Fibroblast of gingiva (primary cell): ENCODE data around the gene IGF1R.

ENCODE experiments used
- DNase-seq: peaks from one replicate; pipeline ENCODE4 v3.0.0-alpha.2; 2011; ENCODE audit warnings: low read depth

The IGF1R gene

DNA sequence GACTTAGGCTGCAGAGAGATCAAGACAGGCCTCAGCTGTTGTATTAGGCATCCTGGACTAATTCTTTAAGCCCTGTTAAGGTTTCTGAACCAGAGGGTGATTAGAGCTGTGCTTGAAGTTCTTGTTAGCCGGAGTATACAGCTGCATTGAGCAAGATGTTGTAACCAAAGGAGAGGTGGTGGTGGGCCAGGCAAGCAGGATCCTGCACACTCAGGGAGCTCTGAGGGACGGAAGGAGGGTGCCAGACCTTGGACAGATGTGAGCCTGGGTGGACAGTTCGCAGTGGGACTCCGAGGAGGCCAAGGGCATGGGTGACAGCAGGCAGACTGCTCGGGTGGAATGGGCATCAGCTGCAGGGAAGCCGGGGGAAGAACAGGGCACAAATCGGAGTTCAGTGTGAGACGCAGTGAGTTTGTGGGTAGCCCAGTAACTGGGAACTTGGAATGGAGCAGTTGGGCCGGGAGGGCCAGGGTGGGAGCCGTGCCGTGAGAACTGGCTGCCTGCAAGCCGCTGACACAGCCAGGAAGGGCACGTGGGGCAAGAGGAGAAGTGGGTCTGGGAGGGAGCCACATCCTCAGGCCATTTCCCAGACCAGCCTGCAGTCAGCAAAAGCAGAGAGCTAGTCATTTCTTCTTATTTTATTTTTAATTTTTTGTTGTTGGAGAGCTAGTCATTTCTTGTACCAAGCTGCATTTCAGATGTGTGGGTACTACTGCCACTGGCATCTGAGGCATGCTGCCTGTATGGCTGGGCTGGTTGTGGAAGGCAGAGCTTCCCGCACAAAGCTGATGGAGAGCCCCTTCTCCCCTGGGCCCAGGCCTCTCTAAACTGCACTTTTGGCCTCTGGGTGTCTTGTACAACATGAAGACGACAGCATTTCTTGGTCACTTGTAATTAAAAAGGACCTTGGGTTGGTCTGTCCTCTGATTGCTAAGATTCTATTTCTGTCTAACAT lies 298.2 kb downstream of the IGF1R start:
- DNase-seq, result peak; percentile 53

DNA sequence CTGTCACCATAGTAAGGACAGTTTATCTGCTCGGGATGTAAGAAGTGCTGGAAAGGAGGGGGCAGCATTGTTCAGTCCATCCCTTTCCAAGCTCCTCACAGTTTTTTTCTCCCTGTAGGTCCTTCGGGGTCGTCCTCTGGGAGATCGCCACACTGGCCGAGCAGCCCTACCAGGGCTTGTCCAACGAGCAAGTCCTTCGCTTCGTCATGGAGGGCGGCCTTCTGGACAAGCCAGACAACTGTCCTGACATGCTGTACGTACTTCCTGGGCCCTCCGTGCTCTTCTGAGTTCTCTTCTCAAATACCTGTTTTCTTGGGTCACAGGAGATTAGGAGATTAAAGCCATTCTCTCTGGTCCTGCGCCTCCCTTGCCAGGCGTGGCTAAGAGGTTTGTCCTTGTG lies 300.1 kb downstream of the IGF1R start:
- DNase-seq, result no peak

DNA sequence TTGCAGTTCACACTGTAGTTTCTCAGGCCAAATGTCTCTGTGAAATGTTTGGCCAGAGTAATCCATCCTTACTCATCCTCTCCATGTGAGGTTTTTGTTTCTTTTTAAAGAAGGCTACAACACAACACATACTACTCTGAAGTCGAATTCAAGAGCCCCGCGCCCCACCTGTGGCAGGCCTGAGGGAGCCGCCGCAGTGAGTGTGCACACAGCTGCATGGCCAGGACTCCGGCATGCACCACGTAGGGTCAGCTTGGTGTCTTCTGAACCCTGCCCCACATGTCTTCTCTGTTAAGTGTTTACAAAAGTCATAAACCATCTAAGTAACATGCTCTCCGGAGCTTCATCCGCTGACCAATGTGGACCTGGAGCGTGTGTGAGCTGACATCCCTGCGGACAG lies 300.6 kb downstream of the IGF1R start:
- DNase-seq, result no peak

DNA sequence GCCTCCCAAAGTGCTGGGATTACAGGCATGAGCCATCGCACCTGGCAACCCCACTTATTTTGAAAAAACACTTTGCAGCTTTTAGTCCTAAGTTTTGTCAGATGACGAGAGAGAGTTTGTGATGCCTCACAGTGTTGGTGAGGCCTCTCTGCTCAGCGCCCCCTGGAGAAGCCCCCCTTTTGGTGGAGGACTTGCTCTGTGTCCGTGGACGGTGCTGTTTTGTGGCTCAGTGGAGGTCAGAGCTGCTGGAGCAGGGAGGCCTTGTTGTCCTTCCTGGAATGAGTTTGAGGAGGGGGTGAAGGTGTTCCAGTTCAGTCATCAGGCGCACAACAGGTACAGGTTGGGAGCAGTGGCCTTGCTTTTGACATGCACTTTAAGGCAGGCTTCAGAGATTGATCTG lies 301.3 kb downstream of the IGF1R start:
- DNase-seq, result no peak

DNA sequence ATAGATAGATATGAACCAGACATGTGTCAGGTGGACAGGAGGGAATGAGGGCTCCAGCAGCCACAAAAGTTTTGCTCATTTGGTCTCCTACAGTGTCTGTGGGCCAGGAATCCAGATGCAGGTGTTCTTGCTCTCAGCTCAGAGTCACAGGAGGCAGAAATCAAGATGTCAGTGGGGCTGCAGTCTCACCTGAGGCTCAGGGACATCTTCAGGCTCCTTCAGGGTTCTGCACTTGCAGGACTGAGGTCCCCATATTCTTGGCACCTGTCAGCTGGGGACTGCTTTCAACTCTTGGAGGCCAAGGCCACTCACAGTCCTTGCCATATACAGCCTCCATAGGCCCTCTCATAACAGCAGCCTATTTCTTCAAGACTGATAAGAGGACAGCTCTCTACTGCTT lies 301.9 kb downstream of the IGF1R start:
- no peak for DNase-seq

DNA sequence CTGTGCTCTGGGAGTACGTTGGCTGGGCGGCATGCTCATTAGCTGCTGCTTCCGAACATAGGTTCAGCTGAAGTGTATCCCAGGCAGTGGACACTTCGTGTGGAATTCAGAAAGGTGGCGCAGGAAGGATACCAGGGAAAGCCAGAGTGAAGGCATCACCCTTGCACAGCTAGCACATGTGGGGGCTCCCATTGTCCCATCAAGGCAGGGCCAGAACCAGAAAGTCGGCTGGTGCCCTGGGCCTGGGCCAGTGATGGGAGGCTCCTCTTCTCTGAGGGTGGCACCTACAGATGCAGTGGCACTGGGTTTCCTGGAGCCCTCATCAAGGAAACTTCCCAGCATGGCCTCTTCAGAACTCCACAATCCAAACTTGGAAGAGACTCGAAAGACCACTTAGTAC lies 302.7 kb downstream of the IGF1R start:
- DNase-seq, result no peak

DNA sequence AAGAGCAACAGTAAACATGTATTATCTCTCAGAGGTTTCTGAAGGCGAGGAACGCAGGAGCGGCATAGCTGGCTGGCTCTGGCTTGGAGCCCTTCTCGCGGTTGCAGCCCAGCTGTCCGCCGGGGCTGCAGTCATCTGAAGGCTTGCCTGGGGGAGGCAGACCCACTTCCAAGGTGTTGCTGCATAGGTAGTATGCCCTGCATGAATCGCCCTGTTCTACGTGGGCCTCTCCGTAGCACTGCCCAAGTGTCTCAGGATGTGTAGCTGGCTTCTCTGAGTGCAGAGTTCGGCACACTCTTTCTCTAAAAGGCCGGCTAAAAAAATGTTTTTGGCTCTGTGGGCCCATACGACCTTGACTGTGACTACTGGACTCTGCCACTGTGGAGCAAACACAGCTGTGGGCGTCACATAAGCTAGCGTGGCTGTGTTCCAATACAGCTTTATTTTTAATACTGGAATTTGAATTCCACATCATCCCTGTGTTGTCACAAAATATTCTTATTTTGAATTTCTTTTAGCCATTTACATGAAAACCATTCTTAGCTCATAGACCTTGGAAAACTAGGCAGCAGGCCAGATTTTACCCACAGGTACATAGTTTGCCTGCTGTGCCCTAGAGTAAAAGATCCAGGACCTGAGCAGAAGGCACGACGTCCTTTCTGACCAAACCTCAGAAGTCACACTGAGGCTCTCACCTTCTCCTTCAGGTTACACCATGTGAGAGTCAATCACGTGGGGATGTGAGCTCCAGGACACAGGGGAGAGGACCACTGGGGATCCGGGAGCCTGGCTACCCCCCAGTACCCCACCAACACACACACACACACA lies 303.4 kb downstream of the IGF1R start:
- DNase-seq, result no peak

DNA sequence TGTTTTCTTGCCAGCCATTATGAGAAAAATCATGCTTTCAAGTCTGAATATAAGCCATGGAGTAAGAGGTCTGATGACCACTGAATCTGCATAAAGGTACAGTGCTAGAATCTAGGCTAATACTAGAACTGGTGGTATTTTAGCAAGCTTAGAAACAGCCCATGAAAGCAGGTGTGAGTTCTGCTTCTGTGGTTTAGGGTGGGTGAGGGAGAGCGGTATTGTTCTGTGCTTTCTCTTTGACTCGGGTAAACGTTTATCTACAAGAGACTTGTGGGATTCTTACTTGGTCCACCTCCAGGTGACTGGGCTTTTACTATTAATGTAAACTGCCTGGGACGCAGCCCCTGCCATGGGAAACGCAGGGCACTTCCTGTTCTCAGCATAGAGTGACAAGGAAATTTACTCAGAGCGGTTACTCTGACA lies 304.1 kb downstream of the IGF1R start:
- no peak for DNase-seq

DNA sequence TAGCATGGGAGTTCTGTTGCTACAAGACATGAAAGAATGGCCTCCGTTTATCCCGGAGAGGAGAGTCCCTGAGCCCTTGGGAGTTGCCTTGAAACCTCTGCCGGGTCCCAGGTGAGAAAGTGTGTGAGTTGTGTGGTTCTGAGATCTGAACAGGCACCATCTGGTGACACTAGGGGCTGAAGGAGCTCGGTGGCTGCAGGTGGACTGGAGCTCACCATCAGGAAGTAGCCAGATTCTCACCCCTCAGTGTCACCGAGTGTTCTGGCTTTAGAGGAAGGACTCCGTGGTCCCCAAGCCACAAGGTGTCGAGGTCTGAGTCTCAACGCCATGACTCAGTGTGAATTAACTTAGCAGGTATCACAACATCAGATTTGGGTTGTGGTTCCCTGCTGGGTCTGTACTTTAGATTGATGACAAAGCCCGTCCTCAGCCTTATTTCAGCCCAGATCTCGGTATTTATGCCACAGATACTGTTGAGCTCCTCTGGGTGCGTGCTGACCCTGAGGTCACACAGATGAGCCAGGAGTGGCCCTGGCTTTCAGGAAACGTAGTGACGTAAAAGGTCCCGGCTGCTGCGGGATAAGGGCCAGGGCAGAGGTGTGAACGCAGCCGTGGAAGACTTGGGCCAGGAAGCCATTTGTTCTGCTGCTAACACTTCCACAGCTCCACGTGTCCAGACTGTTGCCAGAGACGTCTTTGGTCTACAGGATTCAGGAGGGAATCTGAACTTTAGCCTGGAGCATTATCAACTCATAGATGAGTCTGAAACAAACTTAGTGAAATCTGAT lies 304.9 kb downstream of the IGF1R start:
- no peak for DNase-seq

DNA sequence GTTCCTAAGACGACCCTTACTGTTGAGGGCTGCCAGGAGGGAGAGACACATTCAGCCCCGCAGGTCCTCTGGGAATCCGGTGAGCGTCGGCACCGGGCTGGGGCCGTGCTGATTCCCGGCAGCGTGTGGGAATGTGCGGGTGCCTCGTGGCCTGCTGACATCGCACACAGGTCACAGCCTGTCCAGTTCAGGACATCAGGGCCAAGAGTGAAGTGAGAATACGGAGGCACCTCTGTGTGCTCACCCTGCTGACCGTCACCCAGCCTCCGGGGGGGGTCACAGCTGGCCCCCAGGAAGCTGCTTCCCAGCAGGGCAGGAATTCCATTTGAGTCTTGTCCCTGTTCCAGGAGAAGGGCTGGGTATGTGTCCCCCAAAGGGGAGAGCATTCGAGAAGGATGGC lies 305.6 kb downstream of the IGF1R start:
- no peak for DNase-seq

DNA sequence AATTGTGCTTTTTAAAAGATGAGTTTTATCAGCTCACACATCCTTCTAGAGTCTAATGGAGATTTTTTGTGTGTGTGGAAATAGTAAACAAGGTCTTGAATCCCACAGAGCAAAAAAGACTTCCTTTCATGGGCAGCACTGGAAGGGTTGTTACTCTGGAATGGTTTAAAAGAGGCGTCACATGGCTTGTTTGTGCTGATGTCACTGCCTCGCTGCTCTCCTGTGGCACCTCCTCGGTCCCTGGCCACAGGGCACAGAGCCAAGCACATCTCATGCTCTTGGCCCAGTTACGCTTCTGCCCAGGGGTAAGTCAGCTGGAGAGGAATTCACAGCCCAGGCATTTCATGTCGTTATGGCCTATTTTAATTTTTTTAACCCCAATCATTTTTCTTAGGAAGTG lies 306.1 kb downstream of the IGF1R start:
- peak; percentile 95 for DNase-seq

DNA sequence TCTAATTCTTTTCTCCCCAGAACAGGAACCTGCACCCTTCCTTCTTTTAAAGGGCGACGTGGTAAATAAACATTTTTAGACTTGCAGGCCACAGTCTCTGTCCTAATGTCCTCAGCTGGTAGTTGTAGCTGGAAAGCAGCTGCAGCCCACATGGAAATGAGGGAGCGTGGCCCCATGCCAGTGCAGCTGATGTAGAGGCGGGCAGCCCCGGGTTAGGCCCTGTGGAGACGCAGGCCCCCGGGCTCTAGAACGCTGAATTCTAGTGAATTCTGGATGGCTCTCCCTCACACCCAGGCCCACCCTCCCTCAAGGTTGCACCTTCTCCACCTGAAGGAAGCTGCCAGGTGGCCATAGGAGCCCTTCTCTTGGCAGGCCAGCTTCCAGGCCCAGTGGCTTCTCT lies 307.0 kb downstream of the IGF1R start:
- DNase-seq, result peak; percentile 25

DNA sequence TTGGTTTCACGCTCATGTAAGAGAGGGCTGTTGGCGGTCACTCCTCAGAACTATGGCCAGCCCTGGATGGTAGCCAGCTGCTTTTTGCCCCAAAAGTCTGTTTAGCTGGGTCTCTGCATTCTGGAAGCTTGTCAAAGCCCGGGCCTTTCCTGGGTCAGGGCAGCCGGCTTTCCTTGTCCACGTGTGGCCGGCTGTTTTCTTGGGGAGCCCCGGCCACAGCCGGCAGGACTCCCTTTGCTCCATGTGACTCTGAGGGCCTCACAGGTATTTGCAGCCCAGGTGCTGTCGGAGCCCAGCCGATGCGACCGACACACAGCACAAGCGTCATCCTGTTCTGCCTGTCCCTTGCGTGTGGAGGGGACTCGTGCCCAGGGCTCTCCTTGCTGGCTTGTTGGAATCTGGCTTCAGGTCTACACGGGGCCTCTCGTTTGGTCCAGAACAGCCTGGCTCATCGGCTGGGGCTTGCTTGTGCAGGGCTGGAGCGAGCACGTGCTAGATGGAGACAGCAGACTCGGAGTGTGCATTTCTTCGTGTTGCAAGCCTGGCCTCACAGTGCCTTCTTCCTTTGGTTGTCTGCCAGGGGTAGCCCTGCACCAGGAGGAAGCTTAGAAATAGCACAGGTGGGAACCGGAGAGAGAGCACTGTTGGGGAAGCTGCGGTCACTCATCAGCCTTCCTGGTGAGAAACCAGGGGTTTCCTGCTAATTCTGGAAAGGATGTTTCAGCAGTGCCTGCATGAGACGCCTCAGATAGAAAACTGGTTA lies 307.8 kb downstream of the IGF1R start:
- no peak for DNase-seq

DNA sequence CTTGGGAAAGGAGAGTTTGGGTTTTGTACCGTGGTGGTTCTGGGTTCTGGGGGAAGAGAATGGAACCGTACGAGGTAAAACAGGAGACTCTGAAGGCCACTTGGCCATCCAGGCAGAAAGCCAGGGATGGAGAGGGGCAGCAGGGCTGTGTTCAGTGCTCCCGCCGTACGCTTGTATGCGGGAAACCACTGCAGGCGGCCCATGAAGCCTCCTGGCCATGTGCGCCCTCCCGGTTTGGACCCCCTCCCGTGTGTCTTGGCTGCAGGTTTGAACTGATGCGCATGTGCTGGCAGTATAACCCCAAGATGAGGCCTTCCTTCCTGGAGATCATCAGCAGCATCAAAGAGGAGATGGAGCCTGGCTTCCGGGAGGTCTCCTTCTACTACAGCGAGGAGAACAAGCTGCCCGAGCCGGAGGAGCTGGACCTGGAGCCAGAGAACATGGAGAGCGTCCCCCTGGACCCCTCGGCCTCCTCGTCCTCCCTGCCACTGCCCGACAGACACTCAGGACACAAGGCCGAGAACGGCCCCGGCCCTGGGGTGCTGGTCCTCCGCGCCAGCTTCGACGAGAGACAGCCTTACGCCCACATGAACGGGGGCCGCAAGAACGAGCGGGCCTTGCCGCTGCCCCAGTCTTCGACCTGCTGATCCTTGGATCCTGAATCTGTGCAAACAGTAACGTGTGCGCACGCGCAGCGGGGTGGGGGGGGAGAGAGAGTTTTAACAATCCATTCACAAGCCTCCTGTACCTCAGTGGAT lies 308.6 kb downstream of the IGF1R start:
- DNase-seq, result no peak

DNA sequence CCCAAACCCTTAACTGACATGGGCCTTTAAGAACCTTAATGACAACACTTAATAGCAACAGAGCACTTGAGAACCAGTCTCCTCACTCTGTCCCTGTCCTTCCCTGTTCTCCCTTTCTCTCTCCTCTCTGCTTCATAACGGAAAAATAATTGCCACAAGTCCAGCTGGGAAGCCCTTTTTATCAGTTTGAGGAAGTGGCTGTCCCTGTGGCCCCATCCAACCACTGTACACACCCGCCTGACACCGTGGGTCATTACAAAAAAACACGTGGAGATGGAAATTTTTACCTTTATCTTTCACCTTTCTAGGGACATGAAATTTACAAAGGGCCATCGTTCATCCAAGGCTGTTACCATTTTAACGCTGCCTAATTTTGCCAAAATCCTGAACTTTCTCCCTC lies 309.3 kb downstream of the IGF1R start:
- DNase-seq, result no peak

DNA sequence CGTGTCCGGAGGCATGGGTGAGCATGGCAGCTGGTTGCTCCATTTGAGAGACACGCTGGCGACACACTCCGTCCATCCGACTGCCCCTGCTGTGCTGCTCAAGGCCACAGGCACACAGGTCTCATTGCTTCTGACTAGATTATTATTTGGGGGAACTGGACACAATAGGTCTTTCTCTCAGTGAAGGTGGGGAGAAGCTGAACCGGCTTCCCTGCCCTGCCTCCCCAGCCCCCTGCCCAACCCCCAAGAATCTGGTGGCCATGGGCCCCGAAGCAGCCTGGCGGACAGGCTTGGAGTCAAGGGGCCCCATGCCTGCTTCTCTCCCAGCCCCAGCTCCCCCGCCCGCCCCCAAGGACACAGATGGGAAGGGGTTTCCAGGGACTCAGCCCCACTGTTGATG lies 309.7 kb downstream of the IGF1R start:
- no peak for DNase-seq

DNA sequence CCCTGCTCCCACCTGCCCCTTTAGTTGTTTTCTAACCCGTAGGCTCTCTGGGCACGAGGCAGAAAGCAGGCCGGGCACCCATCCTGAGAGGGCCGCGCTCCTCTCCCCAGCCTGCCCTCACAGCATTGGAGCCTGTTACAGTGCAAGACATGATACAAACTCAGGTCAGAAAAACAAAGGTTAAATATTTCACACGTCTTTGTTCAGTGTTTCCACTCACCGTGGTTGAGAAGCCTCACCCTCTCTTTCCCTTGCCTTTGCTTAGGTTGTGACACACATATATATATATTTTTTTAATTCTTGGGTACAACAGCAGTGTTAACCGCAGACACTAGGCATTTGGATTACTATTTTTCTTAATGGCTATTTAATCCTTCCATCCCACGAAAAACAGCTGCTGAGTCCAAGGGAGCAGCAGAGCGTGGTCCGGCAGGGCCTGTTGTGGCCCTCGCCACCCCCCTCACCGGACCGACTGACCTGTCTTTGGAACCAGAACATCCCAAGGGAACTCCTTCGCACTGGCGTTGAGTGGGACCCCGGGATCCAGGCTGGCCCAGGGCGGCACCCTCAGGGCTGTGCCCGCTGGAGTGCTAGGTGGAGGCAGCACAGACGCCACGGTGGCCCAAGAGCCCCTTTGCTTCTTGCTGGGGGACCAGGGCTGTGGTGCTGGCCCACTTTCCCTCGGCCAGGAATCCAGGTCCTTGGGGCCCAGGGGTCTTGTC lies 310.7 kb downstream of the IGF1R start:
- DNase-seq, result no peak

DNA sequence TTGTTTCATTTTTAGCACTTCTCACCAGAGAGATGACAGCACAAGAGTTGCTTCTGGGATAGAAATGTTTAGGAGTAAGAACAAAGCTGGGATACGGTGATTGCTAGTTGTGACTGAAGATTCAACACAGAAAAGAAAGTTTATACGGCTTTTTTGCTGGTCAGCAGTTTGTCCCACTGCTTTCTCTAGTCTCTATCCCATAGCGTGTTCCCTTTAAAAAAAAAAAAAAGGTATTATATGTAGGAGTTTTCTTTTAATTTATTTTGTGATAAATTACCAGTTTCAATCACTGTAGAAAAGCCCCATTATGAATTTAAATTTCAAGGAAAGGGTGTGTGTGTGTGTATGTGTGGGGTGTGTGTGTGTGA lies 311.3 kb downstream of the IGF1R start:
- DNase-seq, result no peak

DNA sequence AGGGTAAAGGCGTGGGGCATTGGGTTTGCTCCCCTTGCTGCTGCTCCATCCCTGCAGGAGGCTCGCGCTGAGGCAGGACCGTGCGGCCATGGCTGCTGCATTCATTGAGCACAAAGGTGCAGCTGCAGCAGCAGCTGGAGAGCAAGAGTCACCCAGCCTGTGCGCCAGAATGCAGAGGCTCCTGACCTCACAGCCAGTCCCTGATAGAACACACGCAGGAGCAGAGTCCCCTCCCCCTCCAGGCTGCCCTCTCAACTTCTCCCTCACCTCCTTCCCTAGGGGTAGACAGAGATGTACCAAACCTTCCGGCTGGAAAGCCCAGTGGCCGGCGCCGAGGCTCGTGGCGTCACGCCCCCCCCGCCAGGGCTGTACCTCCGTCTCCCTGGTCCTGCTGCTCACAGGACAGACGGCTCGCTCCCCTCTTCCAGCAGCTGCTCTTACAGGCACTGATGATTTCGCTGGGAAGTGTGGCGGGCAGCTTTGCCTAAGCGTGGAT lies 312.3 kb downstream of the IGF1R start:
- no peak for DNase-seq

DNA sequence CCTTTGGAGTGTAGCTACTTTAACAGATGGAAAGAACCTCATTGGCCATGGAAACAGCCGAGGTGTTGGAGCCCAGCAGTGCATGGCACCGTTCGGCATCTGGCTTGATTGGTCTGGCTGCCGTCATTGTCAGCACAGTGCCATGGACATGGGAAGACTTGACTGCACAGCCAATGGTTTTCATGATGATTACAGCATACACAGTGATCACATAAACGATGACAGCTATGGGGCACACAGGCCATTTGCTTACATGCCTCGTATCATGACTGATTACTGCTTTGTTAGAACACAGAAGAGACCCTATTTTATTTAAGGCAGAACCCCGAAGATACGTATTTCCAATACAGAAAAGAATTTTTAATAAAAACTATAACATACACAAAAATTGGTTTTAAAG lies 315.1 kb downstream of the IGF1R start:
- DNase-seq, result no peak
